Measurements from ENCODE around the gene HABP4. TPM values are rescaled to one million over a fixed set of nuclear protein-coding genes. Genes with fewer than 3 reads are reported as not detected.
A peak's percentile ranks its signal among the peaks of the same experiment; 100 is the strongest.

HABP4 gene
- polyA plus RNA-seq, 2 donors: 3.1 to 3.2 TPM

- Histone ChIP-seq H3K36me3 (ENCODE audit: control insufficient read depth in 2 of 2, insufficient read depth in 2 of 2, low read length in 1 of 2) (no peaks in the 10 kb centered on the region), H3K9me3 (ENCODE audit: control insufficient read depth in 2 of 2, insufficient read depth in 1 of 2, low read depth in 1 of 2, low read length in 1 of 2) (no peaks in the 10 kb centered on the region), H3K27me3 (ENCODE audit: control insufficient read depth in 1 of 2, insufficient read depth in 2 of 2, low read length in 2 of 2) (no peaks in the 10 kb centered on the region), H3K4me3 (ENCODE audit: low read depth in 1 of 2, low read length in 2 of 2) (no peak overlapping the region), H3K27ac (ENCODE audit: low read depth in 2 of 2, low read length in 1 of 2) (no peak overlapping the region), H3K4me1 (ENCODE audit: control insufficient read depth in 2 of 2, insufficient read depth in 2 of 2, low read length in 1 of 2) (no peaks in the 10 kb centered on the region)
- WGBS, 2 donors: 91 to 95% methylated on average over 3 of the region's 3 CpGs
These were observed 62.3 kb downstream of the HABP4 start for GRCh38 chr9:96512240-96512639.

GRCh38 chr9:96513622-96514021 lies 63.7 kb downstream of the HABP4 start:
- Histone ChIP-seq H3K36me3 (ENCODE audit: control insufficient read depth in 2 of 2, insufficient read depth in 2 of 2, low read length in 1 of 2) (no peaks in the 10 kb centered on the region), H3K4me1 (ENCODE audit: control insufficient read depth in 2 of 2, insufficient read depth in 2 of 2, low read length in 1 of 2) (no peaks in the 10 kb centered on the region), H3K27me3 (ENCODE audit: control insufficient read depth in 1 of 2, insufficient read depth in 2 of 2, low read length in 2 of 2) (no peaks in the 10 kb centered on the region), H3K9me3 (ENCODE audit: control insufficient read depth in 2 of 2, insufficient read depth in 1 of 2, low read depth in 1 of 2, low read length in 1 of 2) (no peaks in the 10 kb centered on the region), H3K27ac (ENCODE audit: low read depth in 2 of 2, low read length in 1 of 2) (peak overlapping the region in 1 of 2 donors; percentile 24), H3K4me3 (ENCODE audit: low read depth in 1 of 2, low read length in 2 of 2) (no peak overlapping the region)
- WGBS, 2 donors: 88 to 92% methylated on average over 5 of the region's 5 CpGs

GRCh38 chr9:96514108-96514799 lies 64.3 kb downstream of the HABP4 start:
- Histone ChIP-seq H3K27ac (ENCODE audit: low read depth in 2 of 2, low read length in 1 of 2) (peak overlapping the region in 1 of 2 donors; percentile 24), H3K36me3 (ENCODE audit: control insufficient read depth in 2 of 2, insufficient read depth in 2 of 2, low read length in 1 of 2) (no peaks in the 10 kb centered on the region), H3K4me3 (ENCODE audit: low read depth in 1 of 2, low read length in 2 of 2) (no peak overlapping the region), H3K27me3 (ENCODE audit: control insufficient read depth in 1 of 2, insufficient read depth in 2 of 2, low read length in 2 of 2) (no peaks in the 10 kb centered on the region), H3K4me1 (ENCODE audit: control insufficient read depth in 2 of 2, insufficient read depth in 2 of 2, low read length in 1 of 2) (no peaks in the 10 kb centered on the region), H3K9me3 (ENCODE audit: control insufficient read depth in 2 of 2, insufficient read depth in 1 of 2, low read depth in 1 of 2, low read length in 1 of 2) (no peaks in the 10 kb centered on the region)
- 76 to 81% methylated on average over 9 of the region's 9 CpGs for WGBS, 2 donors

- no peak overlapping the region for H3K4me3 ChIP-seq (ENCODE audit: low read depth in 1 of 2, low read length in 2 of 2)
- H3K27me3 ChIP-seq (ENCODE audit: control insufficient read depth in 1 of 2, insufficient read depth in 2 of 2, low read length in 2 of 2): no peaks in the 10 kb centered on the region
- no peaks in the 10 kb centered on the region for H3K36me3 ChIP-seq (ENCODE audit: control insufficient read depth in 2 of 2, insufficient read depth in 2 of 2, low read length in 1 of 2)
- no peaks in the 10 kb centered on the region for H3K9me3 ChIP-seq (ENCODE audit: control insufficient read depth in 2 of 2, insufficient read depth in 1 of 2, low read depth in 1 of 2, low read length in 1 of 2)
- no peaks in the 10 kb centered on the region for H3K4me1 ChIP-seq (ENCODE audit: control insufficient read depth in 2 of 2, insufficient read depth in 2 of 2, low read length in 1 of 2)
- WGBS, 2 donors: 67 to 77% methylated on average over 3 of the region's 3 CpGs
- H3K27ac ChIP-seq (ENCODE audit: low read depth in 2 of 2, low read length in 1 of 2): no peak overlapping the region
These were observed 64.8 kb downstream of the HABP4 start for GRCh38 chr9:96514800-96515158.

GRCh38 chr9:96515621-96516470 lies 65.9 kb downstream of the HABP4 start:
- no peaks in the 10 kb centered on the region for H3K9me3 ChIP-seq (ENCODE audit: control insufficient read depth in 2 of 2, insufficient read depth in 1 of 2, low read depth in 1 of 2, low read length in 1 of 2)
- H3K36me3 ChIP-seq (ENCODE audit: control insufficient read depth in 2 of 2, insufficient read depth in 2 of 2, low read length in 1 of 2): no peaks in the 10 kb centered on the region
- 71 to 78% methylated on average over 5 of the region's 5 CpGs for WGBS, 2 donors
- H3K4me1 ChIP-seq (ENCODE audit: control insufficient read depth in 2 of 2, insufficient read depth in 2 of 2, low read length in 1 of 2): no peaks in the 10 kb centered on the region
- H3K27ac ChIP-seq (ENCODE audit: low read depth in 2 of 2, low read length in 1 of 2): no peak overlapping the region
- H3K4me3 ChIP-seq (ENCODE audit: low read depth in 1 of 2, low read length in 2 of 2): no peak overlapping the region
- no peaks in the 10 kb centered on the region for H3K27me3 ChIP-seq (ENCODE audit: control insufficient read depth in 1 of 2, insufficient read depth in 2 of 2, low read length in 2 of 2)

GRCh38 chr9:96519095-96519494 lies 69.1 kb downstream of the HABP4 start:
- no peaks in the 10 kb centered on the region for H3K9me3 ChIP-seq (ENCODE audit: control insufficient read depth in 2 of 2, insufficient read depth in 1 of 2, low read depth in 1 of 2, low read length in 1 of 2)
- H3K27me3 ChIP-seq (ENCODE audit: control insufficient read depth in 1 of 2, insufficient read depth in 2 of 2, low read length in 2 of 2): no peaks in the 10 kb centered on the region
- H3K4me3 ChIP-seq (ENCODE audit: low read depth in 1 of 2, low read length in 2 of 2): no peak overlapping the region
- H3K4me1 ChIP-seq (ENCODE audit: control insufficient read depth in 2 of 2, insufficient read depth in 2 of 2, low read length in 1 of 2): no peaks in the 10 kb centered on the region
- no peak overlapping the region for H3K27ac ChIP-seq (ENCODE audit: low read depth in 2 of 2, low read length in 1 of 2)
- peaks cover 0 to 3% of the 10 kb centered on the region in 2 donors for H3K36me3 ChIP-seq (ENCODE audit: control insufficient read depth in 2 of 2, insufficient read depth in 2 of 2, low read length in 1 of 2)
- 94% methylated on average over 7 of the region's 7 CpGs for WGBS, 2 donors

GRCh38 chr9:96519787-96520186 lies 69.8 kb downstream of the HABP4 start:
- no peak overlapping the region for H3K4me3 ChIP-seq (ENCODE audit: low read depth in 1 of 2, low read length in 2 of 2)
- peaks cover 0 to 3% of the 10 kb centered on the region in 2 donors for H3K36me3 ChIP-seq (ENCODE audit: control insufficient read depth in 2 of 2, insufficient read depth in 2 of 2, low read length in 1 of 2)
- H3K27ac ChIP-seq (ENCODE audit: low read depth in 2 of 2, low read length in 1 of 2): no peak overlapping the region
- H3K27me3 ChIP-seq (ENCODE audit: control insufficient read depth in 1 of 2, insufficient read depth in 2 of 2, low read length in 2 of 2): no peaks in the 10 kb centered on the region
- 72 to 75% methylated on average over 2 of the region's 2 CpGs for WGBS, 2 donors
- H3K9me3 ChIP-seq (ENCODE audit: control insufficient read depth in 2 of 2, insufficient read depth in 1 of 2, low read depth in 1 of 2, low read length in 1 of 2): no peaks in the 10 kb centered on the region
- no peaks in the 10 kb centered on the region for H3K4me1 ChIP-seq (ENCODE audit: control insufficient read depth in 2 of 2, insufficient read depth in 2 of 2, low read length in 1 of 2)

- no peak overlapping the region for H3K27ac ChIP-seq (ENCODE audit: low read depth in 2 of 2, low read length in 1 of 2)
- 72 to 76% methylated on average over 4 of the region's 4 CpGs for WGBS, 2 donors
- H3K36me3 ChIP-seq (ENCODE audit: control insufficient read depth in 2 of 2, insufficient read depth in 2 of 2, low read length in 1 of 2): peaks cover 0 to 3% of the 10 kb centered on the region in 2 donors
- H3K27me3 ChIP-seq (ENCODE audit: control insufficient read depth in 1 of 2, insufficient read depth in 2 of 2, low read length in 2 of 2): no peaks in the 10 kb centered on the region
- no peaks in the 10 kb centered on the region for H3K4me1 ChIP-seq (ENCODE audit: control insufficient read depth in 2 of 2, insufficient read depth in 2 of 2, low read length in 1 of 2)
- no peak overlapping the region for H3K4me3 ChIP-seq (ENCODE audit: low read depth in 1 of 2, low read length in 2 of 2)
- H3K9me3 ChIP-seq (ENCODE audit: control insufficient read depth in 2 of 2, insufficient read depth in 1 of 2, low read depth in 1 of 2, low read length in 1 of 2): no peaks in the 10 kb centered on the region
These were observed 72.4 kb downstream of the HABP4 start for GRCh38 chr9:96522366-96522765.

GRCh38 chr9:96523374-96523773 lies 73.4 kb downstream of the HABP4 start:
- H3K36me3 ChIP-seq (ENCODE audit: control insufficient read depth in 2 of 2, insufficient read depth in 2 of 2, low read length in 1 of 2): peaks cover 0 to 3% of the 10 kb centered on the region in 2 donors
- WGBS, 2 donors: 89 to 92% methylated on average over 7 of the region's 7 CpGs
- no peaks in the 10 kb centered on the region for H3K27me3 ChIP-seq (ENCODE audit: control insufficient read depth in 1 of 2, insufficient read depth in 2 of 2, low read length in 2 of 2)
- H3K27ac ChIP-seq (ENCODE audit: low read depth in 2 of 2, low read length in 1 of 2): no peak overlapping the region
- H3K9me3 ChIP-seq (ENCODE audit: control insufficient read depth in 2 of 2, insufficient read depth in 1 of 2, low read depth in 1 of 2, low read length in 1 of 2): no peaks in the 10 kb centered on the region
- H3K4me1 ChIP-seq (ENCODE audit: control insufficient read depth in 2 of 2, insufficient read depth in 2 of 2, low read length in 1 of 2): no peaks in the 10 kb centered on the region
- no peak overlapping the region for H3K4me3 ChIP-seq (ENCODE audit: low read depth in 1 of 2, low read length in 2 of 2)
